HG02973 (cell line): ENCODE data around the gene SHANK3.
"Not testable (repeated sequence)": the region's sequence is repeated elsewhere in the genome, so short reads cannot be mapped to it uniquely, and the experiment has no call there.

ENCODE experiments used
- ATAC-seq: cut with Tn5 transposase; IDR thresholded peaks from one replicate; pipeline ENCODE4 v1.9.1; 2021; ENCODE audit warnings: moderate library complexity; ENCODE audit not compliant: unreplicated experiment

Gene SHANK3

DNA sequence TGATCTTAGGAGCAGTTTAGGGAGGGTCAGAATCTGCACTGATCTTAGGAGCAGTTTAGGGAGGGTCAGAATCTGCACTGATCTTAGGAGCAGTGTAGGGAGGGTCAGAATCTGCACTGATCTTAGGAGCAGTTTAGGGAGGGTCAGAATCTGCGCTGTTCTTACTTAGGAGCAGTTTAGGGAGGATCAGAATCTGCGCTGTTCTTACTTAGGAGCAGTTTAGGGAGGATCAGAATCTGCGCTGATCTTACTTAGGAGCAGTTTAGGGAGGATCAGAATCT is 28.9 kb upstream of the SHANK3 start:
- ATAC-seq, result not testable (repeated sequence)

GRCh38 chr22:50653256-50653655 is 19.4 kb upstream of the SHANK3 start:
- no peak for ATAC-seq

GRCh38 chr22:50654664-50655063 is 18.0 kb upstream of the SHANK3 start:
- not testable (repeated sequence) for ATAC-seq

DNA sequence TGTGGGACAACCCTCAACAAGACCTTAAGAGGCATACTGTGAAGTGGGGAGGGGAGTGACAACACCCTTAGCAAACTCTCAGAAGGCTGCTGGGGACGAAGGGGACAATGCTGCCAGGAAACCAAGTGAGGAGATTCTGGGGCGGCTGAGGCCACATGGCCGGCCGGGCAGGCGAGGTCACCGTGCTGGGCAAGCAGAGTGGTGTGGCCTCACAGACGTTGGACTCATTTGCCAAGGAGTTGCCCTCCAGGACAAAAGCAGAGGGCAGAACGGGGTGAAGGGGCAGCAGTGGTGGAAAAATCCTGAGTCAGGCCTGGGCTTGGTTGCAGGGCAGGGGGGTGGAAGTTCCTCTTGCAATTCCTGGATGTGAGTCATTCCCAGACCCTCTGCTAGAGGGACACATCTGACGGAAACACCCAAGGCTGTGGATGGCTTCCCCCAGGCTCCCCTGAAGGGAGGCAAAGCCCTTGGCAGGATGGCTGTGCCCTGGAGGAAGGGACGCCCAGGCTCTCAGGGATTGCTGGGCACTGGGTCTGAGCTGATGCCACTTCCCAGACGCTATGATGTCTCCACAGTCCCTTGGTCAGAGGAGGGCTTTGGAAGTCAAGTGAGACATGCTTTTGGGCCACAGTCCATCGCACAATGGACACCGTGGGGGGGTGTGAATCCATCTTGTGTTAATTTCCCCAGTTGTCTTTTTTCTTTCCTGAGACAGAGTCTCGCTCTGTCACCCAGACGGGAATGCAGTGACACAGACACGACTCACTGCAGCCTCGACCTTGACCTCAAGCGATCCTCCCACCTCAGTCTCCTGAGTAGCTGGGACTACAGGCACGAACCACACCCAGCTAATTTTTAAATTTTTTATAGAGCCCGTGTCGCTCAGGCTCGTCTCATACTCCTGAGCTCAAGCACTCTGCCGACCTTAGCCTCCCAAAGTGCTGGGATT is 16.2 kb upstream of the SHANK3 start:
- no peak for ATAC-seq

DNA sequence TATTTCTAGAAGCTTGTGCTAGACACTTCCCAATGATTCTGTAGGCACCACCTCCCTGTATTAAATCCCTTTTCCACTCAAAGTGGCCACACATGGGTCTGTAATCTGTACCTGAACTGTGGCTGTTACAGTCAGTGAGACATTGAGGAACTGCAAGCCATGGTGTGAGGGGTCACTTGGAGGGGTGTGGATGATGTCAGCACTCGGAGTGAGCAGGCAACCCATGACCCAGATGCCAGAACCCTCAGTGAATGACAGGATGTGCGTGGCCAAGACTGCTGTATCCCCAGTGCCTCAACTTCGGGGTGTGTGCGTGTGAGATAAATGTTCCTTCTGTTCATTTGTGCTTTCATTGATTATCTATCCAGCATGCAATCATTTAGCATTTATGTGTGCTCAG is 14.7 kb upstream of the SHANK3 start:
- ATAC-seq, result no peak

- ATAC-seq, result not testable (repeated sequence)
Observed at GRCh38 chr22:50659711-50660110, 12.9 kb upstream of the SHANK3 start.

DNA sequence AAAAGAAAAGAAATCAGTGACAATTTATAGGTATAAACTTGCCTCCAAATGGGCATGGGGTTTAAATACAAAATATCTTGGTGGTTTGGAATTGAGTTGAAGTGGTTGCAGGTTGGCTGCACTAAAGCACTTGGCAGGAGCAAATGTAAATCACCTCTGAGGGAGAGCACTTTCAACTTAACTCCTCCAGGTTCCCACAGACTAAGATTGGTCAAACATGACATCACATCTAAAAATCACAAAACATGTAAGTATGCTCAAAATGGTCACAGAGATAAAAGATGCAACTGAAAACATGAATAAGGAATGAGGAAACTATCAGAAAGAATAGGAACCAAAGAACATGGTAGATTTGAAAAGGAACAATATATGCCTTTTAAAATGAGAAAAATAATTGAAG is 12.3 kb upstream of the SHANK3 start:
- no peak for ATAC-seq

DNA sequence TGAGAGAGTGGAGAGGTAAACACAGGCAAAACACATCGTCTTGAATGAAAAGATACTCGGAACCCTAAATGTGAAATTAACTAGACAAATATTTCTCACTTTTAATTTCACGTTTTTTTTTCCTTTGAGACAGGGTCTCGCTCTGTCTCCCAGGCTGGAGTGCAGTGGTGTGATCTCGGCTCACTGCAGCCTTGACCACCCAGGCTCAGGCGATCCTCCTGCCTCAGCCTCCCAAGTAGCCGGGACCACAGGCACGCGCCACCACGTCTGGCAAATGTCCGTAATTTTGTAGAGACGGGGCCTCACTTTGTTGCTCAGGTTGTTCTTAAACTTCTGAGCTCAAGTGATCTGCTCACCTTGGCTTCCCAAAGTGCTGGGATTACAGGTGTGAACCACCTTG is 7.4 kb upstream of the SHANK3 start:
- ATAC-seq, result no peak

- no peak for ATAC-seq
Observed at GRCh38 chr22:50665738-50666137, 6.9 kb upstream of the SHANK3 start.

DNA sequence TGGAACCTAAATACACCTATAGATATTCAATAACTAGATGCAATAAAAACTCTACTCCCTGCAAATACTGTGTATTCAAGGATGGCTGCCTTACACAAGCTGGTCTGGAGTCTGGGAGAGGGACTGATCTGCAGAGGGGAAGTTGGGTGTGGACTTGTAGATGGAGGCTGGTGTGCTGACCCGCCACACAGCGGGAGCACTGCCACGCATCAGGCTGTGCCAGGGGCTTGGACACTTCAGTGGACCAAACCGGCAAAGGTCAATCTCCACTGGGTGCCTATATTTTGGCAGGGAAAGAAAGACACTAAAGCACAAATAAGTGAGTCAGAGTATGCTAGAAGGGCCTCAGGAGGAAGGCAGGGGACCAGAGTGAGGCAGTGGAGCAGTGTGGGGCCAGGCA is 2.1 kb upstream of the SHANK3 start:
- ATAC-seq, result no peak

- no peak for ATAC-seq
Observed at GRCh38 chr22:50670914-50671538, 1.6 kb upstream of the SHANK3 start.

DNA sequence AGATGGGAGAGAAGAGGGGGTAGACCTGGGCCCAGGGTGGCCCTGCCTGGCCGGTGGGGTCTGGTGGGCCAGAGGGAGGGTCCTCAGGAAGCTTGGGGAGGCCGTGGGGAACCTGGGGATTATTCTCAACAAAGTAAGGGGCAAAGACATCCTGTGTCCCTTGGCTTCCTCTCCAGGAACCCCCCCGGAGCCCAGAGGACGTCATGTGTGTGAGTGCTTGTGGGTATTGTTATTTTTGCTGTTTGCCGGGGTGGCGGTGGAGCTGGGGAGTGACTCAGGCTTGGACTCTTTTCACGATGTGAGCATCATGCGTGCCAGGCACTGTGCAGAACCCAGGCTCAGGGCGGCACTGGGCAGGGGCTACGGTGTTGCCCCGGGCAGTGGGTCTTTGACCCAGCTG is 982 bp upstream of the SHANK3 start:
- no peak for ATAC-seq

DNA sequence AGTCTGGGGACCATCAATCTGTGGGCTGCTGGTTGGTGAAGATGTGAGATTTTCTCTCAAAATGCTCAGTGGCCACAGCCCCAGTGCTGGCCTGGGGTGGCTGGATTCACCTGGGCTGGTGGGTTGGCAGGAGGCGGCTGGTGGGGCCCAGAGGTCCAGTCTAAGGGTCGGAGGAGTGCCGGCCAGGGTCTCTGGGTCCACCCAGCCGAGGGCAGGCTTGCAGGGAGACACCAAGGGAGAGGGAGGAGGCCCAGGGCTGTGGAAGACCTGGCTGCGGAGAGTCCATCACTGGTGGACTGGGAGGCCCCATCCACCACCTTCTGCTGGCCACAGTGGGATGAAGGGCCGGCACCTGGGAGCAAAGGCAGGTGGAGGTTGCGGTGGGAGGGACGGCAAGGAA is 582 bp upstream of the SHANK3 start:
- no peak for ATAC-seq

GRCh38 chr22:50673231-50674129 is 857 bp downstream of the SHANK3 start:
- no peak for ATAC-seq

DNA sequence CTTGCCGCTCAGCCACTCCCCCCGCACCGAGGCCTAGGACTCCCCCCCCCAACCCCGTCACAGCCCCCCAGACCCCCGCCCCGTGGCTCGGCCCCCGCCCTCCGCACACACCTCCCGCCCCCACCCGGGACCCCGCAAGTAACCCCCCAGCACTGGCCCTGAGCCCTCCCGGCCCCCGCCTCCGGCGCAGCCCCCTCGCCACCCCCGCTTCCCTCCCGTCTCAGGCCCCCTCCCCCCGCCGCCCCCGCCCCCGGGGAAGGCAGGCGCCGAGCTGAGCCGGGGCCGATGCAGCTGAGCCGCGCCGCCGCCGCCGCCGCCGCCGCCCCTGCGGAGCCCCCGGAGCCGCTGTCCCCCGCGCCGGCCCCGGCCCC is 1.5 kb downstream of the SHANK3 start:
- no peak for ATAC-seq

DNA sequence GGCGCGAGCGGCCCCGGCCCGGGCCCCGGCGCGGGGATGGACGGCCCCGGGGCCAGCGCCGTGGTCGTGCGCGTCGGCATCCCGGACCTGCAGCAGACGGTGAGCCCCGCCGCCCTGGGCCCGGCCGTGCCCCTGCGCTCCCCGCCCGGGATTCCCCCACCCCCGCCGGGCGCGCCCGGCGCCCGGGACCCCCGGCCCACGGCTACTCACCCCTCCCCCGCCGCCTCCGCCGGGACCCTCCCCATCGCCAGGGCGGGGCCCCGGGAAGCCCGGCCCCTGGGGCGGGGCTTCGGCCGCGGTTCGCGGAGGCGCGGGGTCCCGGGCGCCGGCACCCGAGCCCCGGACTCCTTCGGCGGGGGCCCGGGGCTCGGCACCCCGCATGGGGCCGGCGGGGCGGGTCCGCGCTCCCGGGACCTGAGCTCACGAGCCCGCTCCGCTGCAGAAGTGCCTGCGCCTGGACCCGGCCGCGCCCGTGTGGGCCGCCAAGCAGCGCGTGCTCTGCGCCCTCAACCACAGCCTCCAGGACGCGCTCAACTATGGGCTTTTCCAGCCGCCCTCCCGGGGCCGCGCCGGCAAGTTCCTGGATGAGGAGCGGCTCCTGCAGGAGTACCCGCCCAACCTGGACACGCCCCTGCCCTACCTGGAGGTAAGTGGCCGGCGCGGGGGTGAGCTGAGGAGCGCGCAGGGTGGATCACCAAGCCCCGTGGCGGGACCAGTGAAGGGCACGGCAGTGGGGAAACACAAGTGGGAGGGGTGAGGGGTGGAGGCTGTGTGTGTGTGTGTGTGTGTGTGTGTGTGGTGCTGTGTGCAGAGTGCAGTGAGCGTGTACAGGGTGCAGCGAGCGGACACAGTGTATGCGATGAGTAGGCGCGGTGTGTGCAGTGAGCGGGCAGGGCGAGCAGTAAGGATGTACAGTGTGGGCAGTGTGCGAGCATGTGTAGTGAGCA is 2.3 kb downstream of the SHANK3 start:
- ATAC-seq, result no peak

DNA sequence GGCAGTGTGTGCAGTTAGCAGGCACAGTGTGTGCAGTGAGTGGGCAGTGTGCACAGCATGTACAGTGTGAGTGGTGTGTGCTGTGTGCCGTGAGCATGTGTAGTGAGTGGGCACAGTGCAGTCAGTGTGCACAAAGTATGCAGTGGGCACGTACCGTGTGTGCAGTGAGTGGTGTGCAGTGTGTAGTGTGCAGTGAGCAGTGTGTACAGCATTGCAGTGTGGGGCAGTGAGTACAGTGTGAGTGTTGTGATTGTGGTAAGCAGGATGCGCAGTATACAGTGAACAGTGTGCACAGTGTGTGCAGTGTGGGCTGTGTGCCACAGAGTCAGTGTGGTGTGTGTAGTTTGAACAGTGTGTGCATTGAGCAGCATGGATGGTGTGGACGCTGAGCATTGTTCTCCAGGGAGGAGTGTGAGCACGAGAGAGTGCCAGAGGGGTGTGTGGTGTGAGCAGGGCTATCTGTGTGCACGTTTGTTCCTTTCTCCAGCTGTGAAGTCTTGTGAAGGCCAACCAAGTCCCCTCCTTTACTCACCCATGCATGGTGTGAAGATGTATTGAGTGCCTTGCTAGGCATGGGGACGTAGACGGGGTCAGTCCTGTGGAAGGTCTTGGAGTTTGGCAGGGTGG is 3.0 kb downstream of the SHANK3 start:
- no peak for ATAC-seq

- ATAC-seq, result no peak
Observed at GRCh38 chr22:50676180-50676636, 3.6 kb downstream of the SHANK3 start.

DNA sequence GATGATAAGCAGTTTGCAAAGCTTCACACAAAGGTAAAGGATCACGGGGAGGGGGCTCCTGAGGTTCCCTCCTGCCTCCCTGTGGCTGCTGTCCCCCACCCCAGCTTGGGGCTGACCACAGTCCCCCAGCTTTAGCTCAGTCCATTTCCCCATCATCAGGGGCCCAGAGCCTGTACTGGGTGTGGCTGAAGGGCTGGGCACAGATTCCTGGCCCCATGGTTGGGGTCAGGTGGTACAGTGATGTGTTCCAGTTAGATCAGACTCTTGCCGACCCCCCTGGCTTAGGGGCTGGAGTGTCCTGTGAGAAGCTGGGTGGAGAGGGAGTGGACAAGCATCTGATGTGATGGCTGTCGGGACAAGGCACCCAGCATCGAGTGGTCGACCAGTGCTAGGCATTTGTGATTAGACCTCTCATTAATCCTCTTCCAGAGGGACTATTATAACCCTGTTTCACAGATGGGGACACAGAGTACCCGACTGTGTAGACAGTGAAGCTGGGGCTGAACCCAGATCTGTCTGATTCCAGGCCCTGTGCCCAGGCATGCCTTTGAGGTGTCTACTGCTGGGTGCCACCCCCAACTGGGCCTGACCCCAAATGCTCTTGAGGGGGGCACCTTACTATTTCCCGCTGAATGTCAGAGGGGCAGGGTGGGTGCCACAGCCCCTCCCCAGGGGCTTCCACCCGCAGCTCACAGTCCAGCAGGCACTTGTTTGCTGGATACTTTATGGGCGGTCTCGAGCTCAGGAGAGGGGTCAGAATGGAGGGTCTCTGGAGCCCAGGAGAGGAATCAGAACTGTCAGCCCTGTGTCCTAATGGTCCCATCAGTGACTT is 4.3 kb downstream of the SHANK3 start:
- ATAC-seq, result no peak
